Measurements from ENCODE around the gene HOXD3.

The HOXD3 gene

GRCh38 chr2:176151442-176152287, 5.4 kb upstream of the HOXD3 start, which contains the start of gene HOXD4:
Gene HOXD4, plus strand, starts transcription at chr2:176151550. Its CDS starts 84 bp downstream, at chr2:176151634.
- no peak for DNase-seq

GRCh38 chr2:176152350-176153181, 4.5 kb upstream of the HOXD3 start:
- no peak for DNase-seq

- DNase-seq, result no peak
Measured at GRCh38 chr2:176154576-176155252, 2.4 kb upstream of the HOXD3 start.

GRCh38 chr2:176155356-176156044, 1.6 kb upstream of the HOXD3 start:
- DNase-seq, result no peak

- no peak for DNase-seq
Measured at GRCh38 chr2:176156301-176156806, 753 bp upstream of the HOXD3 start.

GRCh38 chr2:176157499-176158185, 535 bp downstream of the HOXD3 start:
- no peak for DNase-seq

DNA sequence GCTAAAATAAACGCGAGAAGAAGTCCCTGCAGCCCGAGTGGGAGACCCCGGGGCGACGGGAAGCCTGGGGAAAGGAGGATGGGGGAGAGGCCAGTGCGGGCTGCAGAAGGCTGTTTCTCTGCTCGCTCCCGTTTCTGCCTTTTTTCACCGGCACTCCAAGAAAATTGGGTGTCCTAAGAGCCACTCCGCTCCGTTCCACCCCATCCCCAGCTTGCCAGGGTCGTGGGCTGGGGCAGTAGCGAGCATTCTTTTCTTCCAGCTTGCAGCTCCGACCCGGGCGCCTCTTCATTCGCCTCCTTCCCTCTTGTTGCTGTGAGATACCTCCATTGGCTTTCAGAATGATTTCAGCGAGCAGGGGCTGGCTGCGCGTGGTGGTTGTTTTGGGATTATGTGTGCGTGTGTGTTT, 1.1 kb downstream of the HOXD3 start:
- no peak for DNase-seq

- DNase-seq, result no peak
Measured at GRCh38 chr2:176158855-176159662, 2.0 kb downstream of the HOXD3 start.

DNA sequence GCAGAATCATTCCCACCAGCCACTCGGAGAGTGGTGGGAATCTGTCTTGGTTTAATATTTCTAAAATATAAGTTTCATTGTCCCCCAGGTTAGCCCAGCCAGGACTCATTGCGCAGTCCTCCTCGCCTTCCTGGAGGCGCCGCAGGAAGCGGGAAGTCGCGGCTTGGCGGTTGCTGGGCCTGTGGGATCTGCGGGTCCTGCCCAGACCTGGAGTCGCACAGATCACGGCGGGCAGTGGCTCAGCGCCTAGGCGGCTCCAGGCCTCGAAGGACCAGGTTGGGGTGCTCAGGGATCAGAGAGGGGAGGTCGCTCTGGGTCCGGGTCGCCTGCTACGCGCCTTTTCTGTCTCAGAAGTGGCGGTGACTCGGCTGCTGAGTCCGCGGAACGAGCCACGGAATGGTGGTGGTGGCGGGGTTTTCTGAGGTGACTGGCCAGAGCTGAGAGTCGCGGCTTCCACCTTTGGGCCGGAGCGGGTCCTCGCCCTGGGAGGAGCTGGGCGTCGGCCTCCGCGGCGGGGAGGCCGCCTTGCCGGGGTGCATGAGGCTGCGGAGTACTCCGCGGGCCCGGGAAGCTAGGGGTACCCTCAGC, 2.6 kb downstream of the HOXD3 start:
- no peak for DNase-seq

DNA sequence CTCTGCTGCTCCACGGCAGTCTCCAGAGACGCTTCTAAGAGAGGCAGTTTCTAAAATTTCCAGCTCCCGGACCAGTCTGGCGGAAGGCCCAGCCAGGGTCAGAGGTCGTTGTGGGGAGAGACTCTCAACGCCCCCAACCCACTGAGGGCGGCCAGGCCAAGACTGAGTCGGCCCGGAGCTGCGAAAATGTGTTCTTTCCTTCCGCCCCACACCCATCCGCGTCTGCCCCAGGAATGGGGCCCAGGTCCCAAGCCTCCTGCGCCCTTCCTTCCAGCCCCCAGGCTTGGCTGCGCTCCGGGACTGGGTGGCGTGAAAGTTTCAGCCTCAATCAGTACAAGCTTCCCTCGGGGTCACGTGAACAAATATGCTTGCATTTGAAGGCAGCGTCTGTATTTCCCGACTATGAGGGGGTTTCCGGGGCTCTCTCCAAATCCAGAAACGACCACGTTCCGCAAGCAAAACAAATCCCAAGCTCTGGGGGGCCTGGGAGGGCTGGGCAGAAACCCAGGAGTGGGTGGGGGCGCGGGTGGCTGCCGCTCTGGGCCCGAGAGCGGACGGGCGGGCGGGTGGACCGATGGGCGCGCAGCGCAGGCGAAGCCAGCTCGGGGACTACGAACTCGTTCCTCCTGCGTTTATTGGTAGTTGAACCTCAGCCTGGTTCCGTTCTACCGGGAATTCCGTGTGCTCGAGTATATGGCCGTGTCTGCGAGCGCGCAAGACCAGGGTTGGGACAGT, 3.3 kb downstream of the HOXD3 start:
- no peak for DNase-seq

GRCh38 chr2:176160986-176161824, 4.1 kb downstream of the HOXD3 start:
- no peak for DNase-seq

DNA sequence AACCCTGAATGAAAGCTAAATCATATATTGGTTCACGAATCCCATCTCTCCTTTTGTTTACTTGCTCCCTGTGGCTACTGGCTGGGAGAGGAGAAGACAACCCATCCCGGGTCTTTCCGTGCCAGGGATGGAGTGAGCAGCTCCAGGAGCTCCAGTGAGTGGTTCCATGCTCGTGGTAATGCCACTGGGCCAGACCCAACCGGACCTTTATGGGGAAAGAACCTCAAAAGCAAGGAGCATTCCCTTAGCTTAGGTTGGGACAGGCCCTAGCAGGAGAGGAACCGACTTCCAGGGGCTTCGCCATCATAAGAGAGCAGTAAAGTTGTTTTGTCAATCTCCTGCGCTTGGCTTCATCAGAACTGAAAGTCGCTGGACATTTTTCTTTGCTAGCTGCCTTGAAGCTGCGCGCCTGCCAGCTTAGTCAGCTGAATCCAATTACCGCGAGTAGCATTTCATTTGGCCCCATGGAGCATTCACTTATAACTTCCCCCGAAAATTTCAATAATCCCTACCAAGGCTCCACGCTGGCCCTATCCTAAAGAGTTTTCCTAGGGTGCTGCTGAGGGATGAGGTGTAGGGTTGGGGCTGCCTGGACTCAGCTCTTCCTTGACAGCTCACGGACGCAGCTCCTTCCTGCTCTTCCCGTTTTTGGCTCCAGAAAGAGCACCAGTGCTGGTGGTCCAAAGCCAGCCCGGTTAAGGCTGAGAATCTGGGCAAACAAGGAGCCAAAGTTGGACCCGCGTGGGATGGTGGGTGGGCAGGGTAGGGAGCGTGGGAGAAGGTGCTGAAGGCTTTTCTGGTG, 4.9 kb downstream of the HOXD3 start:
- no peak for DNase-seq

DNA sequence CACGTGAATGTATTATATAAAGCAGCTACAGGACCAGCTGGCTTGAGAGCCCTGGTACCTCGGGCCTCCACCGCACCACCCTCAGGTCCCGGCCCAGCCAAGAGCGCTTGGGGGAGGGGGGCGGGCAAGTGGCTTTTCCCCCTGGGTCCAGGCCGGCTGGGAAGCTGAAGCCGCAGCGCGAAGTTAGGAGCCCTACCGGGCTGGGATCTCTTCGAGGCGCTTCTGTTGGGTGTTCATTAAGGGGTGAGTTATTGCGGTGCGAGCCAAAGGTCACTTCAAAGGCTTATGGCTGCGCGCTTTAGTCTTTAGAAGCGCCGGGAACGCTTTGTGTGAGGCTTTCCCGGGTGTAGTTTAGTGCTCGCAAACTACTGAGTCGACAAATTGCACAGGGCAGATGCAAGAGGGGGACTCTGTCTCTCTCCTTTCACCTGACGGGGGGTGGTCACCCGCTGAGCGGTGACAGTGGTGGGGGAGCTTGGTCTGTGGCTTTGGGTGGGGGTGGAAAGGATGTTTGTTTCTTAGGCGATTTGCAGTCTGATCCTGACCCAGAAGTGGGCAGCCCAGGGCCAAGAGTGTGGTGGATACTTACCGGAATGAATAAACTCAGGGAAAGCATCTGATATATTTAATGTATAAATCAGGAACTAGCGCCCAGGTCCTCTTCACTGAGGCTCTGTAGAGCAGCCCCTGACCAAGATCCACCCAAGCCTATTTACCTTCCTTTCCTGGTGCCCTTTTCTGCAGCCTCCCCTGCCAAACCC, 6.0 kb downstream of the HOXD3 start:
- DNase-seq, result no peak

- DNase-seq, result no peak
Measured at GRCh38 chr2:176163672-176164056, 6.6 kb downstream of the HOXD3 start.

DNA sequence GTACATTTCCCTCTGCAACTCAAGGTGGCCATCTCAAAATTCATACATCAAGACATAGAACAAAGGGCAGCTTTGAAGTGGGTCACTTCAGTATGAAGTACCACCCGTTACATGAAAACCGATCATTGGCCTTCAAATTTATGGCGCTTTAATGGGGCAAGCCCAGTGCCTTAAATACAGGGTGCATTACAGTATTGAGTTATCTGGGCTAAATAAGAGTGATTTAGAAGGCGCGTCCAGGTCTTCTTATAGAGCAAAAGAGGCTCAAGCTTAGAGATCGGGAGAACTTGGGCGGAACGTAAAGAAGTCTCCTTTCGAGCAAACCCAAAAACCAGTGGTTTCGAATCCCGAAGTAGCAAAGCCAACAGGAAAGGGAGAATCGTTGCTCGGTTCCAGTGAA, 7.1 kb downstream of the HOXD3 start:
- no peak for DNase-seq

DNA sequence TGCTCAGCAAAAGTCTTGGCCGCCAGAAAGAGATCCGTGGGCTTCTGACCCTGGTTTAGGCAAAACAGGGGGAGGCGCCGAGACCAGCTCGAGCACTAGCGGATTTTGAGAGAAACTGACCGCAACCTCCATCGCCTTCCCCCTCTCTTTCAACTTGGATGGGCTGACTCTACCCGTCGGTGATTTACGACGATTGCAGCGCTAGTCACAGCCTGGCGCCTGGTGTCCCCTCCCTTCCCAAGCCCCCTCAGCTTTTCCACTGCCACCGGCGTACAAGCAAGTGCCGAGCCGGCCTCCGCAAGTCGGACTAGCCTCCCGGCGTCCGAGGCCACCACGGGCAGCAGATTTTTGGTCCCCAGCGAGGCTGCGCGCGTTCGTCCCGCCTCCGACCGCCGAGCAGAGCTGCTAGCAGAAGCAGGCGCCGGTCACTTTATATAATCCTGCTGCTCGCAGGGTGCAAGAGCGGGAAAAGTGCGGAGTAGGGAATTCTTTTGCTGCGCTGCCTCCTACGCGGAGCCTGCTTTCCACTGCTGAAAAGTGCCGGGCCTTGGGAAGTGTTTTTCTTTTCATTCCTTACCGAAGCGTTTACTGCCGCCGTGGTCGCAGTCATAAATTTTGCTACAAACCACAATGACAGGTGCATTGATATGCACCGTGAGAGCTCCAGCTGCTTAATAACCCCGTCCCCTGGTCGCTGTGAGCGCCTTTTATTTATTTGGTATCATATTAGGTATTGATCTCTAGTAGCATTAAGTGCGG, 7.7 kb downstream of the HOXD3 start:
- DNase-seq, result no peak

All from AML-193 (cell line).